ENCODE data around the gene RANBP1. TPM values are rescaled to one million over a fixed set of nuclear protein-coding genes. Genes with fewer than 3 reads are reported as not detected.

Gene RANBP1
- total RNA-seq, 2 experiments from 2014 or later: 176 to 181 TPM

GRCh38 chr22:20113551-20114310 is 2.2 kb upstream of the RANBP1 start:
- H3K4me3 Mint-ChIP-seq: peak overlapping the region; percentile 28
- H3K27me3 Mint-ChIP-seq: no peaks in the 10 kb centered on the region
- H3K36me3 Mint-ChIP-seq (ENCODE audit: low read depth): peaks cover 51% of the 10 kb centered on the region
- no peaks in the 10 kb centered on the region for H3K9me3 Mint-ChIP-seq
- ChIA-PET CTCF (no interaction called here), POLR2A (interaction anchor here (3.9 kb wide), 1 partner anchor 11 kb away, joined by 21 read pairs; no protein-coding TSS in a partner anchor)
- peak overlapping the region; percentile 52 for H3K27ac Mint-ChIP-seq
- peaks cover 35% of the 10 kb centered on the region for H3K4me1 Mint-ChIP-seq
- no peak for DNase-seq

GRCh38 chr22:20114506-20115475 is 1.1 kb upstream of the RANBP1 start:
- no peak for DNase-seq
- POLR2A ChIA-PET: interaction anchor here (1.7 to 5.5 kb wide), 3 partner anchors 8 to 19 kb away, joined by 6 to 56 read pairs (median 35); partner anchors contain the start of gene ZDHHC8
- CTCF ChIA-PET: no interaction called here
- Mint-ChIP-seq H3K9me3 (no peaks in the 10 kb centered on the region), H3K27ac (peak overlapping the region; percentile 52), H3K27me3 (no peaks in the 10 kb centered on the region), H3K4me3 (peak overlapping the region; percentile 84), H3K4me1 (peaks cover 45% of the 10 kb centered on the region), H3K36me3 (ENCODE audit: low read depth) (peaks cover 59% of the 10 kb centered on the region)

GRCh38 chr22:20116376-20116950 is 559 bp downstream of the RANBP1 start:
- Mint-ChIP-seq H3K4me3 (peak overlapping the region; percentile 84), H3K27me3 (no peaks in the 10 kb centered on the region), H3K9me3 (no peaks in the 10 kb centered on the region), H3K4me1 (peaks cover 49% of the 10 kb centered on the region), H3K36me3 (ENCODE audit: low read depth) (peaks cover 55% of the 10 kb centered on the region), H3K27ac (peak overlapping the region; percentile 90)
- ChIA-PET POLR2A (interaction anchor here (0.9 to 5.5 kb wide), 12 partner anchors 9 to 391 kb away, joined by 3 to 56 read pairs (median 6); partner anchors contain the start of genes MED15, TANGO2 and ZDHHC8), CTCF (no interaction called here)
- no peak for DNase-seq

- Mint-ChIP-seq H3K36me3 (ENCODE audit: low read depth) (peaks cover 59% of the 10 kb centered on the region), H3K4me3 (peak within 1 kb of the TSS; percentile 86), H3K27me3 (no peaks in the 10 kb centered on the region), H3K9me3 (no peaks in the 10 kb centered on the region), H3K27ac (peak within 1 kb of the TSS; percentile 90), H3K4me1 (peaks cover 51% of the 10 kb centered on the region)
- POLR2A ChIA-PET: interaction anchor here (0.9 to 5.5 kb wide), 15 partner anchors 10 to 392 kb away, joined by 3 to 56 read pairs (median 5); partner anchors contain the start of genes MED15, TANGO2 and ZDHHC8
- DNase-seq: peak; percentile 98
- CTCF ChIA-PET: interaction anchor here (1.6 to 2.2 kb wide), 2 partner anchors 13 to 16 kb away, joined by 8 to 11 read pairs; no protein-coding TSS in a partner anchor
Measured at GRCh38 chr22:20116951-20117632, 1.2 kb downstream of the RANBP1 start, which contains the start of gene TRMT2A. TRMT2A (minus strand) TSS chr22:20117226; CDS start chr22:20116906, 320 bp downstream.

GRCh38 chr22:20117633-20118299 is 1.9 kb downstream of the RANBP1 start:
- ChIA-PET POLR2A (interaction anchor here (0.9 to 5.5 kb wide), 15 partner anchors 11 to 392 kb away, joined by 3 to 56 read pairs (median 5); partner anchors contain the start of genes MED15, TANGO2 and ZDHHC8), CTCF (interaction anchor here (0.7 to 2.2 kb wide), 3 partner anchors 12 to 17 kb away, joined by 3 to 11 read pairs (median 8); no protein-coding TSS in a partner anchor)
- peak overlapping the region; percentile 81 for H3K27ac Mint-ChIP-seq
- no peaks in the 10 kb centered on the region for H3K27me3 Mint-ChIP-seq
- H3K36me3 Mint-ChIP-seq (ENCODE audit: low read depth): peaks cover 62% of the 10 kb centered on the region
- H3K9me3 Mint-ChIP-seq: no peaks in the 10 kb centered on the region
- peaks cover 54% of the 10 kb centered on the region for H3K4me1 Mint-ChIP-seq
- peak; percentile 62 for DNase-seq
- peak overlapping the region; percentile 86 for H3K4me3 Mint-ChIP-seq

- H3K36me3 Mint-ChIP-seq (ENCODE audit: low read depth): peaks cover 62% of the 10 kb centered on the region
- peaks cover 54% of the 10 kb centered on the region for H3K4me1 Mint-ChIP-seq
- no peaks in the 10 kb centered on the region for H3K9me3 Mint-ChIP-seq
- H3K4me3 Mint-ChIP-seq: peak overlapping the region; percentile 86
- POLR2A ChIA-PET: interaction anchor here (1.1 to 5.5 kb wide), 9 partner anchors 10 to 391 kb away, joined by 3 to 56 read pairs (median 19); partner anchors contain the start of genes TANGO2 and ZDHHC8
- DNase-seq: no peak
- H3K27me3 Mint-ChIP-seq: no peaks in the 10 kb centered on the region
- peak overlapping the region; percentile 81 for H3K27ac Mint-ChIP-seq
- CTCF ChIA-PET: interaction anchor here (0.7 to 2.2 kb wide), 3 partner anchors 11 to 18 kb away, joined by 3 to 11 read pairs (median 8); no protein-coding TSS in a partner anchor
Measured at GRCh38 chr22:20118300-20119020, 2.6 kb downstream of the RANBP1 start.

GRCh38 chr22:20121856-20122415 is 6.0 kb downstream of the RANBP1 start:
- ChIA-PET CTCF (interaction anchor here (0.5 kb wide), 1 partner anchor 92 kb away, joined by 4 read pairs; no protein-coding TSS in a partner anchor), POLR2A (interaction anchor here (1.5 kb wide), 1 partner anchor 9 kb away, joined by 3 read pairs; no protein-coding TSS in a partner anchor)
- Mint-ChIP-seq H3K36me3 (ENCODE audit: low read depth) (peaks cover 67% of the 10 kb centered on the region), H3K4me1 (peaks cover 37% of the 10 kb centered on the region), H3K27ac (no peak overlapping the region), H3K4me3 (no peak overlapping the region), H3K27me3 (no peaks in the 10 kb centered on the region), H3K9me3 (no peaks in the 10 kb centered on the region)
- DNase-seq: no peak

GRCh38 chr22:20123366-20124082 is 7.6 kb downstream of the RANBP1 start:
- no peak for DNase-seq
- H3K9me3 Mint-ChIP-seq: no peaks in the 10 kb centered on the region
- POLR2A ChIA-PET: interaction anchor here (1.4 kb wide), 1 partner anchor 11 kb away, joined by 3 read pairs; no protein-coding TSS in a partner anchor
- peaks cover 32% of the 10 kb centered on the region for H3K4me1 Mint-ChIP-seq
- H3K36me3 Mint-ChIP-seq (ENCODE audit: low read depth): peaks cover 67% of the 10 kb centered on the region
- H3K27me3 Mint-ChIP-seq: no peaks in the 10 kb centered on the region
- CTCF ChIA-PET: no interaction called here
- H3K27ac Mint-ChIP-seq: no peak overlapping the region
- H3K4me3 Mint-ChIP-seq: no peak overlapping the region

- no peak for DNase-seq
- CTCF ChIA-PET: no interaction called here
- POLR2A ChIA-PET: interaction anchor here (1.0 to 1.4 kb wide), 2 partner anchors 12 to 13 kb away, joined by 3 read pairs; no protein-coding TSS in a partner anchor
- Mint-ChIP-seq H3K27me3 (no peaks in the 10 kb centered on the region), H3K9me3 (no peaks in the 10 kb centered on the region), H3K27ac (no peak overlapping the region), H3K4me3 (no peak overlapping the region), H3K4me1 (peaks cover 26% of the 10 kb centered on the region), H3K36me3 (ENCODE audit: low read depth) (peaks cover 60% of the 10 kb centered on the region)
Measured at GRCh38 chr22:20124083-20124787, 8.3 kb downstream of the RANBP1 start.

All from activated CD4-positive, alpha-beta memory T cell treated with anti-CD3 and anti-CD28 coated beads, Interleukin-2, amount 10 ng/mL, durations not matched to agents 7 days and 5 days (primary cell).